ENCODE data around the gene GHR. TPM values are rescaled to one million over a fixed set of nuclear protein-coding genes. Genes with fewer than 3 reads are reported as not detected.
"Not testable (repeated sequence)": the region's sequence is repeated elsewhere in the genome, so short reads cannot be mapped to it uniquely, and the experiment has no call there.

GHR gene
- total RNA-seq, 1 donor from 2014 or later, result 1.1 TPM

GRCh38 chr5:42641336-42642005, 218.2 kb downstream of the GHR start:
- no peak for DNase-seq (ENCODE audit: low read depth, low spot score)

GRCh38 chr5:42642006-42642405, 218.8 kb downstream of the GHR start:
- DNase-seq (ENCODE audit: low read depth, low spot score), result no peak

DNA sequence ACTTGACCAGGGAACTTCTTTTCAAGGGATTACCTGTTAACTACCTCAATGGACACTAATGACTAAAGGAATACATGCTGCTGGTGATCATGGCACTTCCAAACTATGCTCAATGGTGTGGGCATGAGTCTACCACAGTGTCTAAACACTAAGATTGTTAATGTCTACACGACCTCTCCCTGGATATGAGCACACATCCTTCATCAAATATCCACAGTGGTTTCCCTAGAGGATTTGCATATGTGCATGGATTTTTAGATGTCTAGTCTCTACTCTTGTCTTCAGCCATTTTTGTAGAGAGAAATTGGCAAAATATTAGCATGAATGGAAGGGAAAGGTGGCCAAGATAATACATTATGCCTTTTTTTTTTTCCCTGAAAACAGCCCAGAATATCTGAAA, 220.1 kb downstream of the GHR start:
- DNase-seq (ENCODE audit: low read depth, low spot score), result no peak

DNA sequence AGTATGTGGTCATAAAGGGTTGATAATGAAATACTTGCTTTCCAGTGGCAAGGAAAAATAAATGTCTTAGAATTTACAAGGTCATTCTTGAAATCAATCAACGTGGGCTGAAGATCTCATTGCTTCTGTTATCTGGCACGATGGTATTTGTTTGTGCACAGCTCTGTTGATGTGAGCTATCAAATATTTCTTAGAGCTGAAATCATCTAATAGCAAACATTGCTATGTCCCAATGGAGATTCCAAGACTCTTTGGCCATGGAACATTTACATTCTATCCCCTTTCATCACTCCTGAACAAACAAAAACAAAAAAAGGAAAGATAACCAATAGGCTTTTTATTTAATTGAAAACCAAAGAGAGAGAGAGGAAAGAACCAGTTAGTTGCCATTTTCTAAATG, 221.9 kb downstream of the GHR start:
- DNase-seq (ENCODE audit: low read depth, low spot score), result no peak

DNA sequence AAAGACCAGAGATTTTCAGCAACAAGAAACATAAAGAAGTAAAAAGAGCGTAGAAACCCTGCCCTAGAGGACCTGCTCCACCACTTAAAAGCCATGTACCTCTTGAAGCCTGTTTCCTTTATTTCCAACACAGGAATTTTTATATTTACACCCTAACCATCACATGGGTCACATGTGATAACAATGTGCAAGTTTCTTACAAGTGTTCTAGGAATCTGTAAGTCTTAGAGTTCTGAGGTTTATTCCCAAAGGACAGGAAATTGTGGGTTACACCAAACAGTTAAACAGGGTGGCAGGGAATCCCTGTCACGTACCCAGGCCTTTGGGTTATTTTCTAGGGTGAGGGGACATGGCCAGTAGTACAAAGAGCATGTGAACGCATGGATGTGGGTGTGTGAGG, 224.8 kb downstream of the GHR start:
- DNase-seq (ENCODE audit: low read depth, low spot score), result no peak

DNA sequence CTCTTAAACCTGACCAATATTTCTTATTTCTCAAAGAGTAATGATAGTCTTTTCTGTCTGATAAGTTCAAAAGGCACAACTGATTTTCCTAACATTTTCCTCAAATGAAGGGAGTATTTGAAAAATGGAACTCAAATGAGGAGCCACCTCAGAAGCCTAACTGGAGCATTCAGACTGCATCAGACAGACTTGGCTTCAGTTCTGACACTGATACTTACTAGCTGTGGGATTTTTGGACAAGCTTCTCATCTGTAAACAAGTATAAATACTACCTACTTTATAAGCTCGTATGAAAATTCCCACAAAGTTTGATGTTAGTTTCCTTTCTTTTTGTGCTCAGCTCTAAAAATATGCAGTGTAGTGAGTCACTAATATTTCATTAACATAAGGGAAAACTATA, 225.7 kb downstream of the GHR start:
- no peak for DNase-seq (ENCODE audit: low read depth, low spot score)

- no peak for DNase-seq (ENCODE audit: low read depth, low spot score)
These were observed 226.8 kb downstream of the GHR start for GRCh38 chr5:42650084-42650483.

- no peak for DNase-seq (ENCODE audit: low read depth, low spot score)
These were observed 230.5 kb downstream of the GHR start for GRCh38 chr5:42653705-42654104.

DNA sequence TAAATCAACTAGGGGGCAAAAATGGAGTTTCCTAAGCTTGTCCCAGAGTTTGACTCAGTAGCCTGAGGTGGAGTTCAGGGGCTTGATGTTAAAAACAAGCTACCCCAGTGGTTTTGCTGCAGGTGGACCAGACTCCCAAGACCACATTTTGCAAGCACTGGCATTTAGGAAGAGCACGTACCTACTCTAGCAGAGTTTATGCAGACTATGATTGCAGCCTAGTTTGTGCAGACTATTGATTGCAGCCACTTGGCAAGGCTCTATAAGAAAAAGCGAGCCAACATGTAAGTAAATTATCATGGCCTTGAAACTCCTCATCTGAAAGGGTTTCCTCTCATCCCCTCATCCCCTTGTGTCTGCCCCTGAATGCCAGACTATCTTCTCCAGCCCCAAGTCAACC, 231.4 kb downstream of the GHR start:
- no peak for DNase-seq (ENCODE audit: low read depth, low spot score)

- DNase-seq (ENCODE audit: low read depth, low spot score), result no peak
These were observed 232.9 kb downstream of the GHR start for GRCh38 chr5:42655982-42656650.

GRCh38 chr5:42656651-42657015, 233.4 kb downstream of the GHR start:
- no peak for DNase-seq (ENCODE audit: low read depth, low spot score)

- DNase-seq (ENCODE audit: low read depth, low spot score), result not testable (repeated sequence)
These were observed 236.6 kb downstream of the GHR start for GRCh38 chr5:42659869-42660268.

- DNase-seq (ENCODE audit: low read depth, low spot score), result no peak
These were observed 242.6 kb downstream of the GHR start for GRCh38 chr5:42665857-42666256.

DNA sequence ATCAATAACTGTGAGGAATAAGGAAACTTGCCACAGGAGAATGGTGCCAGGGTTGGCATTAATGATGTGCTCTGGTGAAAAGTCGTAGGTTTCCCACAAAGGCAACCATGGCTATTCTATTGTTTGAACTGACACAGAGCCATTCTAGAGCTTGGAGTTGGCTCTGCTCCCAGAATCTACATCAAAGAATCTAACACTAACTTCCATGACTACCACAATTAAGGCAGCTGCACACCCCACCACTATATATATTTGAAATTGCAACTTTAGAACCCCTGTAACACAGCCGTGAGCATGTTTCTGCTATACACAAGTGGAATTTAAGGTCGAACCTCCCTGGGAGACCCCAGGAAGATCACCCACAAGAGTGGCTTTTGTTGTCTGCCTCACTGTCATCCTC, 243.6 kb downstream of the GHR start:
- DNase-seq (ENCODE audit: low read depth, low spot score), result no peak

DNA sequence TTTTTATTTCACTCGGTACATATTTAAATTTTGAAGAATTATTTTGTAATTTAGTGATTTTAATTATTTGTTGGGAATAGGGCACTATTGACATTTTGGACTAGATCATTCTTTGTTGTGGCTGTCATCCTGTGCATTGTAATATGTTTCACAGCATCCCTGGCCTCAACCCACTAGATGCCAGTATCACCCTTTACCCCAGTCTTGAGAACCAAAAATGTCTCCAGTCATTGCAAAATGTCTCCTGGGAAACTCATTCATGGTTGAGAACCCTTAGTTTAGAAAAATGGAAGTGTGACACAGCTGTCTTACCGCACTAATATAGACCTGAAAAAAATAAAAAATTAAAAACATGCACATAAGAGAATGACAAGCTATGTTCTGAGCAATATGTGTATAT, 245.0 kb downstream of the GHR start:
- DNase-seq (ENCODE audit: low read depth, low spot score), result no peak

DNA sequence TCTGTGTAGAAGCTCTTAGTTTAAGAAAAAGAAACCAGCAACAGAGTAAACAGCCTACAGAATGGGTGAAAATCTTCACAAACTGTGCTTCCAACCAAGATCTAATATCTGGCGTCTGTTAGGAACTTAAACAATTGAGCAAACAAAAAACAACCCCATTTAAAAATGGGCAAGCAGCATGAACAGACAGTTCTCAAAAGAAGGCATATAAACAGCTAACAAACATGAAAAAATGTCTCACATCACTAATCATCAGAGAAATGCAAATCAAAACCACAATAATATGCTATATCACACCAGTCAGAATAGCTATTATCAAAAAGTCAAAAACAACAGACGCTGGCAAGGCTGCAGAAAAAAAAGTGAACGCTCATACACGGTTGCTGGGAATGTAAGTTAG, 249.7 kb downstream of the GHR start:
- no peak for DNase-seq (ENCODE audit: low read depth, low spot score)

- DNase-seq (ENCODE audit: low read depth, low spot score), result no peak
These were observed 252.4 kb downstream of the GHR start for GRCh38 chr5:42675602-42676001.

GRCh38 chr5:42676362-42676761, 253.1 kb downstream of the GHR start:
- no peak for DNase-seq (ENCODE audit: low read depth, low spot score)

- DNase-seq (ENCODE audit: low read depth, low spot score), result no peak
These were observed 254.1 kb downstream of the GHR start for GRCh38 chr5:42677156-42677842.

- no peak for DNase-seq (ENCODE audit: low read depth, low spot score)
These were observed 256.8 kb downstream of the GHR start for GRCh38 chr5:42680046-42680445.

GRCh38 chr5:42685078-42685477, 261.8 kb downstream of the GHR start:
- not testable (repeated sequence) for DNase-seq (ENCODE audit: low read depth, low spot score)

DNA sequence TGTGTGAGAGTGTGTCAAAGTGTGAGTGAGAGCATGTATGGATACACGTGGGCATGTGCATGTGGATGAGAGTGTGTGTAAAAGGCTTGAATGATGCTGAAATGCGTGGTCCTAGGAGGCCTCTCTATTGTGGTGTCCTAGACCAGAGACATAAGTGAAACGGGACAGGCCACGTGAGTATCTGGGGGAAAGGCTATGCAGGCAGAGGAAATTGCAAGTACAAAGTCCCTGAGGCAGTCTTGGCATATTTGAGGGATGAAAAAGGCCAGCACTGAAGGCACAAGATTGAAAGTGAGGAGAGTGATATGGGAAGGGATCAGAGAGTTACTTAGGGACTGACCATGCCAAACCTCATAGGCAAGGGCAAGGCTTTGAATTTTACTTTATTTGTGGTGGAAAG, 266.2 kb downstream of the GHR start:
- DNase-seq (ENCODE audit: low read depth, low spot score), result no peak

GRCh38 chr5:42691413-42691937, 268.2 kb downstream of the GHR start:
- no peak for DNase-seq (ENCODE audit: low read depth, low spot score)
